AG04449 (cell line): Measurements from ENCODE around the gene CASP8.

ENCODE experiments used
- CTCF ChIA-PET: fragments of 350-600 bp; formaldehyde crosslinking; extraction: SDS; loops from one replicate; lab custom pipeline; 2021; ENCODE audit warnings: antibody characterized with exemption; lab: Yijun Ruan, JAX
- POLR2A ChIA-PET: fragments of 400-600, 350-600 bp; formaldehyde crosslinking; extraction: SDS; loops from one replicate; lab custom pipeline; 2020; ENCODE audit warnings: antibody characterized with exemption, inconsistent platforms; lab: Yijun Ruan, JAX
- DNase-seq: peaks from one replicate; pipeline ENCODE4 v3.0.0-alpha.2; 2010; ENCODE audit warnings: low read depth, low spot score
- H3K4me3 ChIP-seq: 2 replicates; pipeline ENCODE4 v1.5.1; 2011; ENCODE audit warnings: low read depth, mild to moderate bottlenecking, control low read depth, low read length
- TF ChIP-seq, protein P1 (sequence below): IDR thresholded peaks from one replicate; pipeline ENCODE4 v1.5.1; 2011; ENCODE audit warnings: mild to moderate bottlenecking, moderate library complexity, low read length, control low read depth, inconsistent platforms; ENCODE audit not compliant: insufficient read depth; ENCODE audit errors: missing control alignments

The CASP8 gene

DNA sequence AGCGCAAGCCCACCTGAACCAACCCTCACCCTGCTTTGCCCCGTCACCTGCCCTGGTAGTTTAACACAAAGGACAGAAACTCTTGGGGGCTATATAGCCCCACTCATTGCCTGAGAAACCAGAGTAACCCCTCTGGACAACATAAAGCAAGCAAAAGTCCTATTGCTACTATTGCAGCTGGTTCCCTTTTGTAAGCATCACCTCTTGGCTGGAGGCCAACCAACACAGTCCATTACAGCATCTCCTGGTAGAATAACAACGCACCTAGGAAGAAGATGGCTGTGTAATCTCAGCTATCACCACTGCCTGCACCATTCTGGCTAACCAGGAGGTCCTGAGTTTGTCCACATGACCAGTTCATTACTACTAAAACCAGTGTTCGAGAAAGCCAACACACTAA lies 60.4 kb downstream of the CASP8 start:
- CTCF ChIA-PET, result no interaction called here
- no peak for DNase-seq
- TF ChIP-seq, protein P1, sequence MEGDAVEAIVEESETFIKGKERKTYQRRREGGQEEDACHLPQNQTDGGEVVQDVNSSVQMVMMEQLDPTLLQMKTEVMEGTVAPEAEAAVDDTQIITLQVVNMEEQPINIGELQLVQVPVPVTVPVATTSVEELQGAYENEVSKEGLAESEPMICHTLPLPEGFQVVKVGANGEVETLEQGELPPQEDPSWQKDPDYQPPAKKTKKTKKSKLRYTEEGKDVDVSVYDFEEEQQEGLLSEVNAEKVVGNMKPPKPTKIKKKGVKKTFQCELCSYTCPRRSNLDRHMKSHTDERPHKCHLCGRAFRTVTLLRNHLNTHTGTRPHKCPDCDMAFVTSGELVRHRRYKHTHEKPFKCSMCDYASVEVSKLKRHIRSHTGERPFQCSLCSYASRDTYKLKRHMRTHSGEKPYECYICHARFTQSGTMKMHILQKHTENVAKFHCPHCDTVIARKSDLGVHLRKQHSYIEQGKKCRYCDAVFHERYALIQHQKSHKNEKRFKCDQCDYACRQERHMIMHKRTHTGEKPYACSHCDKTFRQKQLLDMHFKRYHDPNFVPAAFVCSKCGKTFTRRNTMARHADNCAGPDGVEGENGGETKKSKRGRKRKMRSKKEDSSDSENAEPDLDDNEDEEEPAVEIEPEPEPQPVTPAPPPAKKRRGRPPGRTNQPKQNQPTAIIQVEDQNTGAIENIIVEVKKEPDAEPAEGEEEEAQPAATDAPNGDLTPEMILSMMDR, result no peak
- no peak overlapping the region for H3K4me3 ChIP-seq
- POLR2A ChIA-PET, result no interaction called here

DNA sequence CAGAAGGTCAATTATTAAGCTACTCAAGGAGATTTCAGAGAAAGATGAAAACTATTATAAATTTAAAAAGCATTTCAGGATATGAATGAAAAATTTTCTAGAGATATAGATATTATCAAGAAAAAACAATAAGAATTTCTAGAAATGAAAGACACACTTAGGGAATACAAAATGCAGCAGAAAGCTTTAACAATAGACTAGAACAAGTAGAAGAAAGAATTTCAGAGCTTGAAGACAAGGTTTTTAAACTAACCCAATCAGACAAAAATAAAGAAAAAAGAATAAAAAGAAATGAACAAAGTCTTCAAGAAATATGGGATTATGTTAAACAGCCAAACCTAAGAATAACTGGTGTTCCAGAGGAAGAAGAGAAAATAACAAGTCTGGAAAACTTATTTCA lies 62.4 kb downstream of the CASP8 start:
- POLR2A ChIA-PET, result no interaction called here
- TF ChIP-seq, protein P1, result no peak
- CTCF ChIA-PET, result no interaction called here
- no peak overlapping the region for H3K4me3 ChIP-seq
- no peak for DNase-seq

DNA sequence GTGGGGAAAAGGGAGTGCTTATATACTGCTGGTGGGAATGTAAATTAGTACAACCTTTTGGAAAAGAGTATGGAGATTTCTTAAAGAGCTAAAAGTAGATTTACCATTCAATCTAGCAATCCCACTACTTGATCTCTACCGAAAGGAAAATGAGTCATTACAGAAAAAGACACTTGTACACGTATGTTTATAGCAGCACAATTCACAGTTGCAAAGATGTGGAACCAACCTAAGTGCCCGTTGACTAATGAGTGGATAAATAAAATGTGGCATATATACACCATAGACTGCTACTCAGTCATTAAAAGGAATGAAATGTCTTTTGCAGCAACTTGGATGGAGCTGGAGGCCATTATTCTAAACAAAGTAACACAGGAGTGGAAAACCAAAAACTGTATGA lies 67.3 kb downstream of the CASP8 start:
- DNase-seq, result no peak
- TF ChIP-seq, protein P1, result no peak
- no peak overlapping the region for H3K4me3 ChIP-seq
- ChIA-PET POLR2A (no interaction called here), CTCF (interaction anchor here (0.9 kb wide), 1 partner anchor 16 kb away, joined by 3 read pairs; no protein-coding TSS in a partner anchor)

DNA sequence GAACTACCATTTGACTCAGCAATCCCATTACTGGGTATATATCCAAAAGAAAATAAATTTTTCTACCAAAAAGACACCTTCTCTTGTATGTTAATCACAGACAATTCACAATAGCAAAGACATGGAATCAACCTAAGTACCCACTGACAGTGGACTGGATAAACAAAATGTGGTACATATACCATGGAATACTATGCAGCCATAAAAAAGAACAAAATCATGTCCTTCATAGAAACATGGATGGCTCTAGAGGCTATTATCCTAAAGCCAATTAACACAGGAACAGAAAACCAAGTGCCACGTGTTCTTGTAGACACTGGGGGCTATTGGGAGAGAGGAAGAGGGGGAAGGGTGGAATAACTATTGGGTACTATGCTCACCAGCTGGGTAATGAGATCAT lies 69.1 kb downstream of the CASP8 start:
- no peak for DNase-seq
- POLR2A ChIA-PET, result no interaction called here
- CTCF ChIA-PET, result no interaction called here
- no peak overlapping the region for H3K4me3 ChIP-seq
- TF ChIP-seq, protein P1, result no peak
